DMS79 treated with DMSO at 0.1 percent for 48 hours (cell line): ENCODE measurements around the gene GRIK2.

Source experiments
- DNase-seq: peaks from one replicate; lab custom pipeline; 2025; lab: John Stamatoyannopoulos, UW

The GRIK2 gene

GRCh38 chr6:101716810-101717209 is 323.3 kb downstream of the GRIK2 start:
- DNase-seq, result no peak

GRCh38 chr6:101719521-101719920 is 326.0 kb downstream of the GRIK2 start:
- no peak for DNase-seq

GRCh38 chr6:101722471-101722870 is 329.0 kb downstream of the GRIK2 start:
- DNase-seq, result no peak

GRCh38 chr6:101722991-101723579 is 329.6 kb downstream of the GRIK2 start:
- DNase-seq, result no peak

- no peak for DNase-seq
Observed at GRCh38 chr6:101728388-101728787, 334.9 kb downstream of the GRIK2 start.

- DNase-seq, result no peak
Observed at GRCh38 chr6:101728956-101729355, 335.4 kb downstream of the GRIK2 start.

DNA sequence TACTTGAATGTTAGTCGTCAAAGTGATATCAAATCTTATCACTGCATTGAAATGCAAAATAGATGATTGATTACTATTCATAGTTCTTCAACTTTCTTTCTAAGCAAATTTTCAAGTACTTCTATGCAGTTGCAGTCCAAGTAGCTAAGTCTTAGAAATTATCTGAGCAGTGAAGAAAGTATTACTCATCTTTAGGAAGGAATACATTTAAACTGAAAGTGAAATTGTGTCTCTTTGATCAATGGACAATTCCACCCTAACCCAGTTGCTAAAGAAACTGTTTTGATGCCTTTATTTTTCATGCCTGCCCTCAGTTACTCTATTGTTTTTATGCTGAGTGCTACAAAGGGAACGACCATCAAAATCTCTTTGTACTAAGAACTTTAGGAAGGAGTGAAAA is 337.4 kb downstream of the GRIK2 start:
- DNase-seq, result no peak

DNA sequence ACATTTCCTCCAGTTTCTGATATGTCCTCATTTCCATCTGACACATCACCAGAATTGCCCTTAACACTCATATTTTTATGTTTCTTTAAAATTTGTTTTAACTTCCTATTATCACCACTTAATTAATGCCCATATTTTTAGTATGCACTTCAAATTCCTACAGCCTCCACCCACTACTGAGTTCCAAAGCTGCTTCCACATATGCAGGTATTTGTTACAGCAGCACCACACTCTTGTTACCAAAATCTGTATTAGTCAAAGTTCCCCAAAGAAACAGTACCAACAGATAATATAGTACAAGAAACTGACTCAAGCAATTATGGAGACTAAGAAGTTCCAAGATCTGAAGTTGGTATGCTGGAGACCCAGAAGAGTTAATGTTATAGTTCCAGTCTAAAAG is 340.4 kb downstream of the GRIK2 start:
- no peak for DNase-seq

DNA sequence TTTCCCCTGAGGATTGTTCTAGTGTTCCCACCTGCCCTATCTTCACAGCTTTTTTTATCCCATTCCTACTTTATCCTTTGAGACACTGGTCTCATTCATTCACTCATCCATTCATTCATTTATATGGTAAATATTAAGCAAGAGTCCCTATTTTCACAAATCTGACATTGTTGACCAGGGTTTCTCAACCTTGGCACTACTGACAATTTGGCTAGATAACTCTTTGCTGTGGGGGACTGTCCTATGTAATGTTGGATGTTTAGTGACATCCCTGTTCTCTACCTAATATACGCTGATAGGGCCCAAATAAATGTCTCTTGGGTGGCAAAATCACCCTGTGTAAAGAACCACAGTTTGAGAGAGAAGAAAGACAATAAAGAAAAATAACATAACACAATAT is 345.0 kb downstream of the GRIK2 start:
- no peak for DNase-seq

GRCh38 chr6:101740631-101741030 is 347.1 kb downstream of the GRIK2 start:
- no peak for DNase-seq

- DNase-seq, result no peak
Observed at GRCh38 chr6:101741474-101742171, 348.1 kb downstream of the GRIK2 start.

DNA sequence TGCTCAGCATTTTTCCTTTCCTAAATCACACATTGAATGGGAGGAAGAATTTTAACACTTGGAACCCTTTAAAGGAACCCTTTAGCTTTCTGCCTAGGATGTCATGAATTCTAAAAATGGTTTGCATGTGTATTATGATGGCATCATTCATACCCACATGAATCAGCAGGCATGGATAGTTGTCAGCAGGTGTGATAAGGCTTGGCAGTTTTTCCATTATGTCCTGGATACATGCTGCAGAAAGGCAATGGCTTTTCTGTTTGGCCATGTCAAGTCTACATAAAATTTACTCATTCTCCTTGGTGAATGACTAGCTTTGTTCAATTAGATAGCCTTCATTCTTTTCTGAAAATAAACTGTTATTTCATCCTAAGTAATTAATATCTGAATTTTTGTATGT is 353.7 kb downstream of the GRIK2 start:
- DNase-seq, result no peak

DNA sequence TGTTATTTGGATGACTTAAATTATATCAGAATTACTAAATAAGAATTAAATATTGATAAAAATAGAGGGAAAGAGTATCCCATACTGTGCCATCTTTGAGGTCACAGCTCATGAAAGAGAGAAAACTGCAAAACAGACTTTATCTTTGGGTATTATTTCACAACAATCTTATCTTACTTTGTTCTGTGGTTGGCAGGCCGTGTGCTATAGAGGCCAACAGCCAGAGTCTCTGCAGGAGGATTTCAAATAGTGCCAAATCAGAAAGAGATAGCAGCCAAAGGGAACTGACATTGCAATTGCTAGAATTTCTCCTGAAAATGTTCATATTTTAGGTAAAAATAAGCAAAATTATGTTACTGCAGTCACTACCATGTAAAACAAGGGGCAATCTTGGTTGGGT is 354.2 kb downstream of the GRIK2 start:
- DNase-seq, result no peak

DNA sequence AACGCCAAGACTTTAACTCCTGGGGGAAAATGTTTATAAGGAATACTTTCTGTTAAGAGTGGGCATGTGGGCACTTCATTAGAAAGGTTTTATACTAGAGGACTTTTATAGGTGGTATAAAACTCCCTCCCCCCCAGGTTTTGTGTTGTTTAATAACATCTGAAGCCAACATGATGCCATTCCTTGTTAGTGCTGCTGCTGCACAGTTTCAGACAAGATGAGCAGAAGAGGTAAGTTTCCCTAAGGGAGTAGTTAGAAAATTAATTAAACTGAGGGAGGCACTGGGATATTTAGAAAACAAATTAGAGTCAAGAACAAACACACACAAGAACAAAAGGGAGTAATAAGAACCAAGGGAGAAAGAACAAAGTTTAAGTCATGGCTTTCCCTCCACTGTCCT is 362.4 kb downstream of the GRIK2 start:
- DNase-seq, result no peak

- no peak for DNase-seq
Observed at GRCh38 chr6:101758368-101758767, 364.9 kb downstream of the GRIK2 start.

- DNase-seq, result no peak
Observed at GRCh38 chr6:101760843-101761621, 367.5 kb downstream of the GRIK2 start.

- no peak for DNase-seq
Observed at GRCh38 chr6:101762851-101763250, 369.3 kb downstream of the GRIK2 start.

GRCh38 chr6:101765281-101765680 is 371.8 kb downstream of the GRIK2 start:
- DNase-seq, result no peak

DNA sequence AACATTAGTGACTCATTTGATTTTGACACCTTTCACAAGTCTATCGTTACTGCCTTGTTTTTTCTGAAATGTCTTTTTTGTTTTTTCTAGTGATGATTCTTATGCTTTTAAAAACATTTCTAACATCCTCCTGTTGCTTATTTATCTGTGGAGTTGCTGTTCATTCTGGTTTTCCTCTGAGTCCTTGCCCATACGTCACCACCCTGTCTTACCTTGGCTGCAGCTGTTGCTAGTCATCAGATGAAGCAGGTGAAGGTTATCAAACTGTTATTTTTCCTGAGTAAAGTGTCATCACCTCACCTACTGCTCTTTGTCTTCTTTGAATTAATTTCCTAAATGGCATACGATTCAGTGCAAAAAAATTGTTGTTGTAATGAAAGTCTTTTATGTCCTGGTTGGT is 376.6 kb downstream of the GRIK2 start:
- no peak for DNase-seq

DNA sequence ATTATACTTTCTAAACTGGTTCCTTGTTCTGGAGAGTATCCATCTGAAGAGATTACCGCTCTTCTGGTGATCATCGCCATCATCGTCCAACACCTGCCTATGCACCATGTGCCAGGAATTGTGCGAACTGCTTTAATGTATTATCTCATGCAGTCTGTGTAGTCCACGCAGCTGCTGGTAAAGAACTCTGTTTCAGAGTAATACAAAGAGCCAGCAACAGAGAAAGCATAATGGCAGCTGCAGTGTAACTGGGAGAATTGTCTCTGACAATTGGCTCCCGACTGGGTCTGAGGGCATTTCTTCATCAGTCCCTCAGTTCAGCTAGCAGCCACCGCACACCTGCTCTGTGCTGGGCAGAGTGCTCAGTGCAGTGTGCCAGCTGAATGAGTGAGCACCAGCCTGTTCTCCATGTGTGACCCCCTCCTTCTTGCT is 383.4 kb downstream of the GRIK2 start:
- no peak for DNase-seq

DNA sequence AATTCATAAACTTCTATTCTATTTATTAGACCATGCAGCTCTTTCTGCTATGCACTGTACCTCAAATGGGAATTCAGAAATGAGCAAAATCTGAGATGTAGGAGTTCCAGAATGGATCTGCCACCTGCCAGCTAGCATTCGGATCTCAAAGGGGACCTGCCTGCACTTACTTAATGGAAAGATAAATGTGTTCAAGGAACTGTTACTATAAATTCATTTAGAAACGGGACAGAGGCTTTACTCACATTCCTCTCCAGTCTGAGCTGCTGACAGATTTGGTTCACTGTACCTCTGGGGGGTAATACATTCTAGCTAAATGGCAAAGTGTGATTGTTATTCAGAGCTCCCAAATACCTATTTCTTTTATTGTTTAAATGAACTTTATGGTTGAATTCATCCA is 384.1 kb downstream of the GRIK2 start:
- DNase-seq, result no peak

DNA sequence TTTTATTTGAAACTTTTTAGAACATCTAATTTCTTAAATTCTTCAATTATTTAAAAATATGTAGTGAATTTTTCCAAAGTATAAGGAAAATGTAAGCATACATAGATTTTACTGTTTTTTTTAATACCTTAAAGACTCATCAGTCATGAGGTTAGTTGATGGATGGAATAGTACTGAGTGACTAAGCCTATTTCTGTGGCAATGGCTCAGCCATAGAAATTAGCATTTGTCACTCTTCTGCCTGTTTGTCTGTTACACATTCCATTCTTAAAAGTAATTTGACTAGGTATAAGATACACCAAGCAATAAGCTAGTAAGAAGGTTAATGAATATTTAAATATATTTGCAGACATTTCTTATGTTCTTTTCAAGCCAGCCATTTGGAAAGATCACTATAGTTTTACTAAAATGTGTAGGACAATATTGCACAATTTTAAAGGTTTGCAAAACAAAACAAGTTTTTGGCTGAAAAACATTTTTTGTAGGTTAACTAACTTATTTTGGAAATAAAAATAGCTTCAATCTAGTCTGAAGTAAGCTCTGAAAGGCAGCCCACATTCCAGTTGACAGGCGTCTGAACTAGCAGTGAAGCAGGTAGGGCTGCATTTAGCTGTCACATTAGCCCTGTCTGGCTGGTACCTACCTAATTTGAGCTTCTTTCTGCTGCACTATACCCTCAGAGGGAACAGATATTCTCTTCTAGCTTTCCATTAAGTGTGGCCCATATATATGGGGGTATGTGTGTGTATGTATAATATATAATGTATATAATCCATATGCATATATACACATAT is 385.7 kb downstream of the GRIK2 start:
- DNase-seq, result no peak
